Colonic mucosa (tissue), 4 donors: Measurements from ENCODE around the gene TAS2R13. TPM values are rescaled to one million over a fixed set of nuclear protein-coding genes. Genes with fewer than 3 reads are reported as not detected.

Source experiments
- DNase-seq: peaks from one replicate; pipeline ENCODE4 v3.0.0-alpha.2; 2020
- H3K27ac ChIP-seq: fragments of 200-600 bp; one replicate; pipeline ENCODE4 v1.8.0; 2021
- H3K27me3 ChIP-seq: fragments of 200-600 bp; one replicate; pipeline ENCODE4 v1.8.0; 2021
- H3K36me3 ChIP-seq: fragments of 200-600 bp; one replicate; pipeline ENCODE4 v1.8.0; 2021
- H3K4me1 ChIP-seq: fragments of 200-600 bp; one replicate; pipeline ENCODE4 v1.8.0; 2021; ENCODE audit warnings: mild to moderate bottlenecking
- H3K4me3 ChIP-seq: fragments of 200-600 bp; one replicate; pipeline ENCODE4 v1.8.0; 2021
- H3K9ac ChIP-seq, 2 donors: one replicate each; pipeline ENCODE4 v1.7.0; 2013; ENCODE audit warnings: control low read depth in 2 of 2, low read depth in 2 of 2, low read length in 2 of 2
- H3K9me3 ChIP-seq: fragments of 200-600 bp; one replicate; pipeline ENCODE4 v1.8.0; 2021
- intact Hi-C: fragments of 100-400 bp; cut with DNase I; formaldehyde crosslinking; loops from one replicate; pipeline ENCODE4 v1.14.1; 2022
- total RNA-seq, 2 donors: library from RNA; stranded (reverse); fragmentation: NEBNext Ultra II Directional in 1 of 2; extraction: Animal tissue kit (Norgen Biotek cat#: 25700) in 1 of 2; gene quantifications; one replicate each; pipeline ENCODE4 v1.2.1, GENCODE V29; 2021
- TF ChIP-seq, protein P1 (sequence below): fragments of 200-600 bp; IDR thresholded peaks from one replicate; pipeline ENCODE4 v1.8.0; 2022; ENCODE audit warnings: antibody characterized with exemption, mild to moderate bottlenecking
- donor health status: healthy.
- donor health status: DM: no; HTN: no; CAD: no.
- donor health status: DM: no; HTN: no; CAD: no.

The TAS2R13 gene
- total RNA-seq, 2 donors from 2014 or later: 0.91 to 1.0 TPM

DNA sequence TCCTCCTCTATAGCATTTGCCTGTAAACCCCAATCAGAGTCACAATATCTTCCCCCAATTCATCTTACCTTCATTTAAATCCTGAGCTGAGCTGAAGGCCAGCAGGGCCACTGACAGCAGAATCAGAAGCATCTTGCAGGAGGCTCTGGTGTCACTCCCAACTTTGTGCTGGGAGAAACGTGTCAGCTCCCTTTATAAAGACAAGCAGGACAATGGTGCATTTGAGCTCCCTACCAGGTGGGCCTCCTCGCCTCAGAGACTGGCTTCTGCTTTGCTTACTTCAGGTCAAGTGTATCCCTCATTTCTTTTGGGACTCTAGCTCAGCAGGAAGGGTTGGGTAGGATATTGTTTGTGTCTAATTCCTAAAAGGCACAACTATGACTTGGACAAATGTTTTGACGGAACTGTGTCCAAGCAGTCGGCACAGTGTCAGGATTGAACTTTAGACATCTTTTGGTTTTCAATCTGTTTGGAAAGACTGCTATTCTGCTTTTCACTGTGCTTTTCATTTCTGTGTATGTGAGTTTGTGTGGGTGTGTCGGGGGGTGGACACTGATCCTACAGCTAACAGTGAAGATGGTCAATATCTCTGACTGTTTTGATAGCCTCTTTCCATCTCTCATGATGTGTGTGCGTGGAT, 25.2 kb downstream of the TAS2R13 start, which contains the start of gene PRH1:
Gene PRH1 (minus strand): TSS at position 170 of the 640 bp plus-strand sequence. CDS start 38 bp downstream, at position 132.
- H3K27me3 ChIP-seq: no peaks in the 10 kb centered on the region
- intact Hi-C loops: no loop called here
- no peaks in the 10 kb centered on the region for H3K36me3 ChIP-seq
- H3K27ac ChIP-seq: no peak within 1 kb of the TSS
- DNase-seq: no peak
- no peaks in the 10 kb centered on the region for H3K4me1 ChIP-seq
- no peaks in the 10 kb centered on the region for H3K9me3 ChIP-seq
- TF ChIP-seq, protein P1, sequence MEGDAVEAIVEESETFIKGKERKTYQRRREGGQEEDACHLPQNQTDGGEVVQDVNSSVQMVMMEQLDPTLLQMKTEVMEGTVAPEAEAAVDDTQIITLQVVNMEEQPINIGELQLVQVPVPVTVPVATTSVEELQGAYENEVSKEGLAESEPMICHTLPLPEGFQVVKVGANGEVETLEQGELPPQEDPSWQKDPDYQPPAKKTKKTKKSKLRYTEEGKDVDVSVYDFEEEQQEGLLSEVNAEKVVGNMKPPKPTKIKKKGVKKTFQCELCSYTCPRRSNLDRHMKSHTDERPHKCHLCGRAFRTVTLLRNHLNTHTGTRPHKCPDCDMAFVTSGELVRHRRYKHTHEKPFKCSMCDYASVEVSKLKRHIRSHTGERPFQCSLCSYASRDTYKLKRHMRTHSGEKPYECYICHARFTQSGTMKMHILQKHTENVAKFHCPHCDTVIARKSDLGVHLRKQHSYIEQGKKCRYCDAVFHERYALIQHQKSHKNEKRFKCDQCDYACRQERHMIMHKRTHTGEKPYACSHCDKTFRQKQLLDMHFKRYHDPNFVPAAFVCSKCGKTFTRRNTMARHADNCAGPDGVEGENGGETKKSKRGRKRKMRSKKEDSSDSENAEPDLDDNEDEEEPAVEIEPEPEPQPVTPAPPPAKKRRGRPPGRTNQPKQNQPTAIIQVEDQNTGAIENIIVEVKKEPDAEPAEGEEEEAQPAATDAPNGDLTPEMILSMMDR: no peak
- no peak within 1 kb of the TSS for H3K4me3 ChIP-seq
- H3K9ac ChIP-seq: no peak within 1 kb of the TSS

DNA sequence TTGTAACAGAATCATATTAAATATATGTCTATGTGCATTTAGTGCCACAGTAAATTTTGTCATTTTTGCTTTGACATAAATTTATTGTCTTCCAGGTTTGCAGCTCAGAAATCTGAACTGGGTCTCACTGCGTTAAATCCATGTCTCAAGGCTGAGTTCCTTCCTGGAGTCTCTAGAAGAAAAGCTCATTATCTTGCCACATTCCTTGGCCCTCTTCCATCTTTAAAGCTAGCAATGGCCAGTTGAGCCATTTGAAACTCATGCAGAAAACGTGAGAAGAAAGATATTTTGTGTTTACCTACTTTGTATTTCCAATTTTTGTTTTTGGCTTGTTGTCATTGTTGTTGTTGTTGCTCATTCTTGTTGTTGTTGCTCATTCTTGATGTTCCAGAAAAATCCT, 36.0 kb downstream of the TAS2R13 start:
- H3K4me1 ChIP-seq: no peaks in the 10 kb centered on the region
- no peak overlapping the region for H3K9ac ChIP-seq
- DNase-seq: no peak
- H3K27me3 ChIP-seq: no peaks in the 10 kb centered on the region
- no peaks in the 10 kb centered on the region for H3K9me3 ChIP-seq
- TF ChIP-seq, protein P1: no peak
- H3K36me3 ChIP-seq: no peaks in the 10 kb centered on the region
- intact Hi-C loops: no loop called here
- no peak overlapping the region for H3K4me3 ChIP-seq
- H3K27ac ChIP-seq: no peak overlapping the region

DNA sequence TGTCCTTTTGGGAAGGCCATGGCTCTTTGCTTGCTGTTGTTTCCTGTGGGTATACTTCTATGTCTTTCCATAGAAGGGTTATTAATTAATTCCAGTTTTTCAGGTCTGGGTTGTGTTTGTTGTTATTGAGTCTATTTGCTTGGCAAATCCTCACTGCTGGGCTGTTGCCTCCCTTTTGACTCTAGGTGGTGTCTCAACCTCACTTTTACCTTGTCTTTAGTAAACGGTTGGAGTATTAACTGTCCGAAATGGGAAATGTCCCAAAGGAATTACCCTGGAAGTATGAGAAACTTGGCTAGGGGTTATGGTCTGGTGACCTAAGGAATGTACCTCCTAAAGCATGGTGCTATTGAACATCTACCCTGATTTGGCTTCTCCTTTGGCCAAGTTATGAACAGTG, 42.0 kb downstream of the TAS2R13 start:
- intact Hi-C loops: loop anchor here (10.0 kb wide), 1 partner anchor 337 kb away; no protein-coding TSS in a partner anchor
- Histone ChIP-seq H3K27ac (no peak overlapping the region), H3K4me3 (no peak overlapping the region), H3K9ac (no peak overlapping the region), H3K9me3 (no peaks in the 10 kb centered on the region), H3K36me3 (no peaks in the 10 kb centered on the region), H3K27me3 (no peaks in the 10 kb centered on the region), H3K4me1 (no peaks in the 10 kb centered on the region)
- TF ChIP-seq, protein P1: no peak
- DNase-seq: no peak

DNA sequence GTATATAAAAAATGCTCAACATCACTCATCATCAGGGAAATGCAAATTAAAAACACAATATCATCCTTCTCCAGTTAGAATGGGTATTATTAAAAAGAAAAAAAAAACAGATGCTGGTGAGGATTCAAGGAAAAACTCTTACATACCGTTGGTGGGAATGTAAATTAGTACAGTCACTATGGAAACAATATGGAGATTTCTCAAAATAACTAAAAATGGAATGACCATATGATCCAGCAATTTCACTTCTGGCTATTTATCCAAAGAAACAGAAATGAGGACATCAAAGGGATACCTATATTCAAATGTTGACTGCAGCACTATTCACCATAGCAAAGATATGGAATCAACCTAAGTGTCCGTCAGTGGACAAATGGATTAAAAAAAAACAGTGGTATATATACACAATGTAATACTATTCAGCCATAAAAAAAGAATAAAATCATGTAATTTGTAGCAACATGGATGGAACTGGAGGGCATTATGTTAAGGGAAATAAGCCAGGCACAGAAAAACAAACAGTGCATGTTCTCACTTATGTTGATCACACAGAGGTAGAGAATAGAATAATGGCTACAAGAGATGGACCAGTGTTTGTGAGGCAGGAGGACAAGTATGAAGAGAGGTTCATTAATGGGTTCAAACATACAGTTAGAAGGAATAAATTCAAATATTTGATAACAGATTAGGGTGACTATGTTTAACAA, 45.7 kb downstream of the TAS2R13 start:
- H3K4me1 ChIP-seq: no peaks in the 10 kb centered on the region
- intact Hi-C loops: loop anchor here (10.0 kb wide), 1 partner anchor 341 kb away; no protein-coding TSS in a partner anchor
- no peak for DNase-seq
- no peak overlapping the region for H3K27ac ChIP-seq
- no peak overlapping the region for H3K9ac ChIP-seq
- no peaks in the 10 kb centered on the region for H3K36me3 ChIP-seq
- no peaks in the 10 kb centered on the region for H3K9me3 ChIP-seq
- TF ChIP-seq, protein P1: no peak
- H3K4me3 ChIP-seq: no peak overlapping the region
- H3K27me3 ChIP-seq: no peaks in the 10 kb centered on the region

DNA sequence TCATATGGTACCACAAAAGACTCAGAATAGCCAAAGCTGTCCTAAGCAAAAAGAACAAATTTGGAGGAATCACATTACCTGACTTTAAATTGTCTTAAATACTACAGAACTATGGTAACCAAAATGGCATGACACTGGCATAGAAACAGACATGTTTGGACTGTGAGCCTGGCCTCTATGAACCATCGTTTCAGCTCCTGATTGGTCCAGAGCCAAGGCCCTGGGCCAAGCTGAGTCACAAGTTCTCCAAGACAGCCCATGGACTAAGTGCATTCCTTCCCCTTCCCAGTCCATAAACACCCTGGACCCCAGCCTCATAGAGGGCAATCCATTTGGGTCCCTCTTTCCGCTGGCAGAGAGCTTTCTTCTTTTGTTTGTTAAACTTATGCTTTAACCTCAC, 48.0 kb downstream of the TAS2R13 start:
- Histone ChIP-seq H3K4me1 (no peaks in the 10 kb centered on the region), H3K4me3 (no peak overlapping the region), H3K9ac (no peak overlapping the region), H3K36me3 (no peaks in the 10 kb centered on the region), H3K27ac (no peak overlapping the region), H3K27me3 (no peaks in the 10 kb centered on the region), H3K9me3 (no peaks in the 10 kb centered on the region)
- intact Hi-C loops: loop anchor here (10.0 kb wide), 1 partner anchor 343 kb away; no protein-coding TSS in a partner anchor
- TF ChIP-seq, protein P1: no peak
- no peak for DNase-seq

Other genes starting within 250 kb of the TAS2R13 start
- 10 to 100 TPM; 24.5 to 53.3 TPM for gene STYK1, start 235.5 kb downstream of the TAS2R13 start, total RNA-seq
- 100 to 1,000 TPM; 162 to 166 TPM for gene YBX3, start 186.2 kb downstream of the TAS2R13 start, total RNA-seq
- gene TAS2R7, start 106.9 kb downstream of the TAS2R13 start, total RNA-seq: not detected
- not detected for gene TAS2R8, start 102.3 kb downstream of the TAS2R13 start, total RNA-seq
- not detected for gene TAS2R9, start 99.4 kb downstream of the TAS2R13 start, total RNA-seq
- not detected for gene TAS2R10, start 83.2 kb downstream of the TAS2R13 start, total RNA-seq
- 1 to 10 TPM in 1 of 2 donors, under 1 TPM in 1; 0.72 to 1.0 TPM for gene PRR4, start 60.1 kb downstream of the TAS2R13 start, total RNA-seq
- 10 to 100 TPM in 1 of 2 donors, 1 to 10 TPM in 1; 7.4 to 12.3 TPM for gene PRH1, start 25.3 kb downstream of the TAS2R13 start, total RNA-seq
- gene PRH2, start 19.7 kb upstream of the TAS2R13 start, total RNA-seq: not detected
- gene TAS2R14, start 29.7 kb upstream of the TAS2R13 start, total RNA-seq: 1 to 10 TPM; 1.3 to 1.8 TPM
- under 1 TPM; 0.86 to 0.98 TPM for gene TAS2R50, start 77.3 kb upstream of the TAS2R13 start, total RNA-seq
- gene TAS2R20, start 88.7 kb upstream of the TAS2R13 start, total RNA-seq: 1 to 10 TPM; 1.0 to 1.2 TPM
- 1 to 10 TPM; 1.6 to 1.9 TPM for gene TAS2R19, start 113.1 kb upstream of the TAS2R13 start, total RNA-seq
- gene TAS2R31, start 121.8 kb upstream of the TAS2R13 start, total RNA-seq: 1 to 10 TPM; 2.0 TPM
- under 1 TPM; 0.48 to 0.84 TPM for gene TAS2R46, start 152.7 kb upstream of the TAS2R13 start, total RNA-seq
- under 1 TPM in 1 of 2 donors, not detected in 1; 0.82 TPM for gene TAS2R43, start 182.8 kb upstream of the TAS2R13 start, total RNA-seq
- gene TAS2R30, start 225.1 kb upstream of the TAS2R13 start, total RNA-seq: 1 to 10 TPM; 1.4 to 2.0 TPM